HepG2 (cell line): ENCODE results near the gene MUC6.

ENCODE experiments used
- CHCHD3 ChIP-seq: sonication (generic); formaldehyde crosslinking; IDR thresholded peaks from 2 replicates; pipeline ENCODE4 v1.8.0; 2022; ENCODE audit warnings: mild to moderate bottlenecking, missing genetic modification reagents, moderate library complexity
- EP300 ChIP-seq, 3 experiments: sonication (generic) in 1 of 3; formaldehyde crosslinking in 1 of 3; IDR thresholded peaks; 2 replicates each; pipeline versions ENCODE4 v1.5.1 to v1.6.1; 2011 to 2020; ENCODE audit warnings: low read depth in 2 of 3, low read length in 2 of 3, borderline replicate concordance in 1 of 3, improper control_type of control experiment in 1 of 3, mild to moderate bottlenecking in 1 of 3, missing genetic modification reagents in 1 of 3, moderate library complexity in 1 of 3
- GLI4 ChIP-seq: sonication (generic); formaldehyde crosslinking; IDR thresholded peaks from 2 replicates; pipeline ENCODE4 v1.5.1; 2020; ENCODE audit warnings: missing genetic modification reagents, mild to moderate bottlenecking, moderate library complexity, borderline replicate concordance
- MNT ChIP-seq: fragments of 450-650 bp; IDR thresholded peaks from 2 replicates; pipeline ENCODE4 v1.6.1; 2016
- TGIF2 ChIP-seq: IDR thresholded peaks from 2 replicates; pipeline ENCODE4 v1.6.1; 2016; ENCODE audit warnings: control low read depth, missing compliant biosample characterization
- ZNF564 ChIP-seq: sonication (generic); formaldehyde crosslinking; IDR thresholded peaks from 2 replicates; pipeline ENCODE4 v1.8.1; 2023; ENCODE audit warnings: mild to moderate bottlenecking, missing genetic modification reagents
- ZNF629 ChIP-seq: sonication (generic); formaldehyde crosslinking; conservative IDR thresholded peaks from 2 replicates; pipeline ENCODE4 v1.5.0; 2020; ENCODE audit warnings: missing genetic modification reagents
- ZSCAN29 ChIP-seq: sonication (generic); formaldehyde crosslinking; conservative IDR thresholded peaks from 2 replicates; pipeline ENCODE4 v1.4.0; 2020; ENCODE audit warnings: mild to moderate bottlenecking, missing genetic modification reagents

- no peak for TF ChIP-seq TGIF2
- TF ChIP-seq ZNF564 (CRISPR knock-in tag) = no peak
- TF ChIP-seq MNT = no peak
- TF ChIP-seq GLI4 = no peak
- TF ChIP-seq ZNF629 = no peak
- TF ChIP-seq ZSCAN29 (CRISPR knock-in tag) = no peak
- no peak for TF ChIP-seq EP300 (IDR thresholded peaks at IDR 0.05; ENCODE audit: low read depth in 2 of 2, low read length in 2 of 2)
- no peak for TF ChIP-seq EP300 (CRISPR knock-in tag; IDR thresholded peaks at IDR 0.05; ENCODE audit: borderline replicate concordance)
- TF ChIP-seq CHCHD3 (CRISPR knock-in tag) = no peak
These were observed 33.2 kb upstream of the MUC6 start for GRCh38 chr11:1069740-1070139.
